ENCODE data around the gene ZNF208. TPM values are rescaled to one million over a fixed set of nuclear protein-coding genes. Genes with fewer than 3 reads are reported as not detected.
A peak's percentile ranks its signal among the peaks of the same experiment; 100 is the strongest.
"Not testable (repeated sequence)": the region's sequence is repeated elsewhere in the genome, so short reads cannot be mapped to it uniquely, and the experiment has no call there.

The ZNF208 gene
- 4.9 TPM for polyA plus RNA-seq (ENCODE audit: insufficient read length)
- long read RNA-seq, donor 1, partial matches to known transcripts: 0 of 1 reads
- long read RNA-seq, donor 1, other reads (novel, unspliced or antisense): 0 of 1 reads
- long read RNA-seq, donor 2: 0 reads
- long read RNA-seq, donor 3: 0 reads
- long read RNA-seq, donor 4: 0 reads
- long read RNA-seq, donor 5: 0 reads
- long read RNA-seq, donor 6: 0 reads
- long read RNA-seq, donor 7: 0 reads
- long read RNA-seq, donor 8, partial matches to known transcripts: 0 of 1 reads
- long read RNA-seq, donor 8, other reads (novel, unspliced or antisense): 0 of 1 reads

DNA sequence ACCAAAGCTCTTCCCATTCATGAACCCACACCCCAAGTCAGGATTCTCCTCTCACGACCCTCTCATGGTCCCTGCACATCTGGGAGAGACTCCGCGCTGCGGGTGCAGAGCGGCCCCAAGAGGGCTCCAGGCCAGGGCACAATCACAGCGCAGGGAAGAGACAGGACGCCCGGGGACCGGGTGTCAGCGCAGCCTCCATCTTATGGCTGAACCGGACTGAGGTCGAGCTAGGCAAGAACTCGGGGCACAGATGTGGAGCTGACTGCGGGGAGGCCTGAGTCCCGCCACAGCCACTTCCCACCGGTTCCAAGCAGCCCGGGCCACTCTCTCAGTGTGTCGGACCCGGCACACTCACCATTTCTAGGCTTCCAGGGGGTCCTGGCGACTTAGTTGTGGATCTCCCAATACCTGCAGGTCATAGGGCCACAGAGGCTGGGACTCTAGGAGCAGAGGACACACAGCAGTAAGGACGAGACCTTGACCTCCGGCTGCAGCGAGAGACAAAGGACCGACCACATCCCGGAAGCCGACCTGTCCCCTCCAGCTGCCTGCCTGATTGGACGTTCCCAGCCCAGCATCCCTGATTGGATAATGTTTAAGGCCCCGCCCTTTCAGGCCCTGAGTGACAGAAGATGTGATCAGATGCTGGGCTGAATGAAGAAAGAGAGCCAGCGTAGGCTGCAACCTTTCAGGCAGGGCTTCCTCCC lies at the start of gene ZNF208:
TSS of gene ZNF208 (minus strand) at position 507 of the 707 bp plus-strand sequence. CDS start at position 358, 149 bp downstream.
- not testable (repeated sequence) for DNase-seq

DNA sequence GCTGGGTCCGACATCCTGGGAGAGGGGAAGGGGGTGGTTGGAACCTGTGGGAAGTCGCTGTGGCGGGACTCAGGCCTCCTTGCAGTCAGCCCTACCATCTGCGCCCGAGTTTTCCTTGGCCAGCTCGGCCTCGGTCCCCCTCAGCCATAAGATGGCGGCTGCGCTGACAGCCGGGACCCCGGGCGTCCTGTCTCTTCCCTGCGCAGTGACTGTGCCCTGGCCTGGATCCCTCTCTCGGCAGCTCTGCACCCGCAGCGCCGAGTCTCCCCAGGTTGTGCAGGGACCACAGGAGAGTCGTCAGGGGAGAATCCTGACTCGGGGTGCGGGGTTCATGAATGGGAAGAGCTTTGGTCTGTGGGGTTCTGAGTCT lies 41.9 kb upstream of the ZNF208 start:
- peak; percentile 0 for DNase-seq

DNA sequence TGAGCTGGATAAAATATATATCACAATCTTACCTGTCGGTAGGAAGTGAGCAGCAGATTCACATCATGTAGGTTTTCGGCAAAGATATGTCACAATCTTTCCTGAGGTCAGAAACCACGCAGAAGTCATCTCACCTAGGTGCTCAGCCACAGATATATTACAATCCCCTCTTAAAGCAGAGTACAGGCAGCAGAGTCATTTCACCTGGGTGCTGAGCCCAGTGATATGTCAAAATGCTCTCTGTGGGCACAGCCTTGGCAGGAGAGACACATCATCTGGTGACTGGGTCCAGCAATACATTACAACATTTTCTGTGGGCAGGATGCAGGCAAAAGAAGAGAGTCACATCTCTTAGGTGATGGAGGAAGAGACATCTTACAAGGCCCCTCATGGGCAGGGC lies 30.4 kb upstream of the ZNF208 start:
- DNase-seq: not testable (repeated sequence)

DNA sequence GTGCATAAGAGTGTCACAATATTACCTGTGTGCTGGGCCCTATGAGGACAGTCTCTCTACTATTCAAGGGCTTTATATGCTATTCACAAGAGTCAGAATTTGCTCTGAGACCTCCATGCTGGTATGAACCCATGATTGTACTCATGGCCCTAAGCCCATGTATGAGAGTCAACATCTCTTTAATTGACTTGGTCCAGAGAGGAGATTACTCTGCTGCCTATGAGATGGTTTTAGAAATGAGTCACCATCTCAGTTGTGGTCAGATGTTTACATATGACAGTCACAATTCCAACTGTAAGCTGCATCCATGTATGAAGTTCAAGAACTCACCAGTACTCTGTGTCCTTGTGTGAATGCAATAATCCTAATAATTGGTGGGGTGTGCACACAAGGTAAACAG lies 19.9 kb upstream of the ZNF208 start:
- DNase-seq: no peak

DNA sequence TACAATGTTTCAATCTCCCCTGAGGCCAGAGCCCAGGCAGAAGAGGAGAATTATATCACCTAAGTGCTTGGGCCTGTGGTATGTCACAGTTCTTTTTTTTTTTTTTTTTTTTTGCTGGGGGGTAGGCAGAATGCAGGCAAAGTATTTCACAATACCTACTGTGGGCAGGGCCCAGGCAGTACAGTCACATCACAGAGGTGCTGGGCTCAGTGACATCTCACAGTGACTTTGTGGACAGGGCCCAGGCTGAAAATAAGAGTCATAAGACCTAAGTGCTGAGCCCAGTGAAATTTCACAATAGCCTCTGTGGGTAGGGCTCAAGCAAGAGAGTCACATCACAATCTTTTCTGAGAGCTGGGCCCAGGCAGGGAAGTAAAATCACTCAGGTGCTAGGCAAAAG lies 15.9 kb upstream of the ZNF208 start:
- DNase-seq: no peak

DNA sequence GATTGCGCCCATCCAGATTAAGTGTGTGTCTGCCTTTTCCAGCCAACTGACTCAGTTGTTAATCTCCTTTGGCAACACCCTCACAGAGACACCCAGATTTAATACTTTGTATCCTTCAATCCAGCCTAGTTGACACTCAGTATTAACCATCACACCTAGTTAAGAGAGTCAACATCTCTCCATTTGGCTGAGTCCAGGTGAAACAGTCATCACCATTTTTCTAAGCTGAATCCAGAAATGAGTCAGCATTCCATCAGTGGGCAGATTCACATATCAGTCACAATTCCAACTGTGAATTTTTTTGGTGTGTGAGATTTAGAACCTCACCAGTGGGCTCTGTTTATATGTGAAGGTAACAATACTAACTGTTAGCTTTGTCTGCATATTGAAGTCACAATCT lies 14.8 kb upstream of the ZNF208 start:
- not testable (repeated sequence) for DNase-seq

DNA sequence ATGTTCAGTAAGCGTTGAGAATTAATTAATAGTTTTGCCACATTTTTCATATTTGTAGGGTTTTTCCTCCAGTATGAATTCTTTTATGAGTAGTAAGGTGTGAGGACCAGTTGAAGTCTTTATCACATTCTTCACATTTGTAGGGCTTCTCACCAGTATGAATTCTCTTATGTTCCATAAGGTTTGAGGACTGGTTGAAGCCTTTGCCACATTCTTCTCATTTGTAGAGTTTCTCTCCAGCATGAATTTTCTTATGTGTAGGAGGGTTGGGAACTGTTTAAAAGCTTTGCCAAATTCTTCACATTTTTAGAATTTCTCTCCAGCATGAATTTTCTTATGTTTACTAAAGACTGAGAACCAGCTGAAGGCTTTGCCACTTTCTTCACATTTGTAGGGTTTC lies 40.3 kb downstream of the ZNF208 start:
- no peak for DNase-seq

DNA sequence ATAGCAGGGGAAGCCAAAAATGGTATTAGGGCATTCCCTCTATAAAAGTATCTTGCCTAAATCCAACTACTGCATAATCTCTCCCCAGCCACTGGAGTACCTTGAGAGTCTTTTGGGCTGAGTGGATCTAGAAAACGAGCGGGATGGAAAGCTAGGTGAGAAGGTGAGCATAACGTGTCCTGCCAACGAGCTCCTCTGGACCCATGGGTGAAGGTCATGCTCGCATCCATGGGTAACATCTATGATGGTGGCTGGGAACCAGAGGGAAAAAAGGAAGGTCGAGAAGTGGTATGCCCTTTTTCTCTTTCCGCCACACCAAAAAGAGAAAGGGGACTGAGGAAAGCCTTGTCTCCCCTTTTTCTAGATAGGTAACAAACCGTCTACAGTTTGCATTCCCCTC lies 63.0 kb downstream of the ZNF208 start:
- no peak for DNase-seq

- DNase-seq: no peak
These were observed 70.1 kb downstream of the ZNF208 start for GRCh38 chr19:21940684-21941083.

DNA sequence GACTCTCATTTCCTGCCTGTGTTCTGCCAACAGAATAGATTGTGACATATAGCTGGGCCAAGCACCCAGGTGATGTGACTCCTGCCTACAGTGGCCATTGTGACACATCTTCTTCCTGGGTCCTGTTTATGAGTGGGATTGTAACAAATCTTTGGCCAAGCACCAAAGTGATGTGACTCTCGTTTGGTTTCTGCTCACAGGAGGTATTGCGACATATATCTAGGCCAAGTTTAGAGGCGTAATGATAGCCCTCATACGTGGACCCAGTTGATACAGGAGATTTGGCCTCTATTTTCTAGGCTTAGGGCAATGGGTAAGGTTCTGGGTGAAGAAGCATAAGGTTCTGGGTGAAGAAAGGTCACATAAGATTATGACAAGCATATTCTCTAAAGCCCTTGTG lies 76.2 kb downstream of the ZNF208 start:
- no peak for DNase-seq

GRCh38 chr19:21934131-21934530 lies 76.6 kb downstream of the ZNF208 start:
- no peak for DNase-seq

- no peak for DNase-seq
These were observed 88.5 kb downstream of the ZNF208 start for GRCh38 chr19:21922276-21922675.

GRCh38 chr19:21921691-21922180 lies 89.0 kb downstream of the ZNF208 start:
- DNase-seq: no peak

GRCh38 chr19:21915411-21915810 lies 95.3 kb downstream of the ZNF208 start:
- no peak for DNase-seq

DNA sequence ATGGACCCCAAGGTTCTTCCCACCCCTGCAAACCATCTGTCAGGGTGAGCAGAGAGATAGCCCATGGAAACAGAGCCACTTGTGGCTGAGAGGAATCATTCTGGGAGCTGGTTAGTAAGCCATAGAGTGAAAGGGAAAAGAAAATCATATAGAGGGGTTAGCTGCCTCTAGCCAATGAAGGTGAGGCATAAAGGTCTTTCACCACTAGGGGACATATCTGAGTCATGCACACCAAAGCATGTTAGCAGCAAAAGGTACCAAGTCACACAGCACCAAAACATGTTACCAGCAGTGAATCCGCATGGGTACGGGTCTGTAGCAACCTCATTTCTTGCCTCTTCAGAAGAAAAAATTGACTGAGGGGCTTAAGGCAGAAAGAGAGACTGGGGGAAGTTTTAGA lies 98.1 kb downstream of the ZNF208 start:
- no peak for DNase-seq

DNA sequence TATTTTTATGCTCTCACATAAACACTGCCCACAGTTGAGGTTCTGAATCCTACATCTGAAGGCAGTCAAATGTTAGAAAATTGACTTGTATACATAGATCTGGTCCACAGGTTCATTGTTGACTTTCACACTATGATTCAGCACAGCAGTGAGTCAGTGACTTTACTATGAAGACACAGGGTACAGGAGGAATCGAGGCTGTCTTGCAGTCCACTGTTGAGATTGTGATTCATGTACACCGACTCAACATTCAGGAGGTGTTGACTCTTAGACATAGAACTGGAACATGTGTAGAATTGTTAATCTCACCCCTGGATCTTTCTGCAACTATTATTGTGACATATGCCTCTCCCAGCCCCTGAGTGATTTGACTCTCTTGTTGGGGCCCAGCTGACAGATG lies 100.4 kb downstream of the ZNF208 start:
- no peak for DNase-seq

DNA sequence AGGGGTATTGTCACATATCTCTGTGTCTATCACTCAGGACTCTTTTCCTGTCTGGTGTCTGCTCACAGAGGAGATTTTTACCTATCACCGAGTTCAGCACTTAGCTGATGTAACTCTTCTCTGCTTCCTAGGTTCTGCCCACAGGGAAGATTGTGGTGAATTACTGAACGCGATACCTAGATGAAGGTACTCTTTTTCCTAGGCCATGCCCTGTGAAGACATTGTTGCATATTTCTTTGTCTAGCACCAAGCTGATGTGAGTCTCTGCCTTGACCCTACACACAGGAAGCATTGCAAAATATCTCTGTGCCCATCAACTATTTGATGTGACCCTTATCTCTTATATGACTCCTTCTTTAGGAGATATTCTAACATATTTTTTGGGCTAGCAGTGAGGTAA lies 102.7 kb downstream of the ZNF208 start:
- DNase-seq: no peak

- DNase-seq: no peak
These were observed 103.2 kb downstream of the ZNF208 start for GRCh38 chr19:21907516-21907915.

- no peak for DNase-seq
These were observed 108.2 kb downstream of the ZNF208 start for GRCh38 chr19:21902571-21902970.

DNA sequence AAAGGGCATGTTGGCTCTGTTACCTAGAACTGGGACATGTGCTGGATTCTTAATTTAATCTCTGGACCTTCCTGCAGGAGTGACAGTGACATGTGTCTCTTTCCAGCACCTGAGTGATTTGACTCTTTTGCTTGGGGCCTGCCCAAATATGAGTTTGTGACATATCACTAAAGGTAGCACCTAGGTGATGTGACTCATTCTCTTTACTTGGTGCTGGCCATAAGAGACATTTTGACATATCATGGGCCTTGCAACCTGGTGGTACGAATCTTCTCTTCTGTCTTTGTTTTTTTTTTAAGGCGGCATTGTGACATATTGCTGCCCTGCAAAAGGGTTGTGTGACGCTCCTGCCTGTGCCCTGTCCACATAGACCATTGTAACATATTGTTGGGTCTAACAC lies 108.9 kb downstream of the ZNF208 start:
- DNase-seq: no peak

DNA sequence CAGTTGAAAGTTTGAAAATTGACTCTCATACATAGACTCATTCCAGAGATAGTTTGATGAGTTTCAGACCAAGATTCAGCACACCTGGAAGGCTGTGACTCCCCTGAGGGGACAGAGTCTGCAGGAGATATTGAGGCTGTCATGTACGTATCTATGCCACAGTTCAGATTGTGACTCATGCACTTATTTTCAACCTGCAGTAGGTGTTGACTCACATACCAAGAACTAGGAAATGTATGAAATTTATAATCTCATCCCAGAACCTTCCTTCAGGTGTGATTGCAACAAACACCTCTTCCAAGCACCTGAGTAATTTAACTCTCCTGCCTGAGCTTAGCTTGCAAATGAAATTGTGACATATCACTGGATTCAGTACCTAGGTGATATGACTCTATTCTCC lies 110.3 kb downstream of the ZNF208 start:
- DNase-seq: no peak

- DNase-seq: no peak
These were observed 119.7 kb downstream of the ZNF208 start for GRCh38 chr19:21891086-21891485.

DNA sequence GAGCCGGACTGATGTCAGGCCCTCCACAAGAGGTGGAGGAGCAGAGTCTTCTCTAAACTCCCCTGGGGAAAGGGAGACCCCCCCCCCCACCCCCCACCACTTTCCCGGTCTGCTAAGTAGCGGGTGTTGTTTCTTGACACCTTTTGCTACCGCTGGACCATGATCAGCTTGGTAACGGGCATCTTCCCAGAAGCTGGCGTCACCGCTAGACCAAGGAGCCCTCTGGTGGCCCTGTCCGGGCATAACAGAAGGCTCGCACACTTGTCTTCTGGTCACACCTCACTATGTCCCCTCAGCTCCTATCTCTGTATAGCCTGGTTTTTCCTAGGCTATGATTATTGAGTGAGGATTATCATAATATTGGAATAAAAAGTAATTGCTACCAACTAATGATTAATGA lies 120.7 kb downstream of the ZNF208 start:
- DNase-seq: not testable (repeated sequence)

- not testable (repeated sequence) for DNase-seq
These were observed 125.2 kb downstream of the ZNF208 start for GRCh38 chr19:21885516-21885915.
